ENCODE data around the gene TBC1D10A. TPM values are rescaled to one million over a fixed set of nuclear protein-coding genes. Genes with fewer than 3 reads are reported as not detected.

The TBC1D10A gene
- total RNA-seq (2014; rRNA removed) (12.6 and 19.5 TPM in 2 replicates), Bru-seq, nascent RNA (percentile 69 among the genes with signal in this experiment), BruChase-seq, experiment 1, labeled RNA remaining after a 6-hour chase (percentile 68 among the genes with signal in this experiment), BruChase-seq, experiment 2, labeled RNA remaining after a 2-hour chase (percentile 68 among the genes with signal in this experiment)
- long read RNA-seq, transcript TBC1D10A-201 (9 exons, 2,077 nt): major isoform, 31 of 43 reads
- long read RNA-seq, partial matches to known transcripts: 5 of 43 reads
- long read RNA-seq, other reads (novel, unspliced or antisense): 7 of 43 reads

GRCh38 chr22:30326706-30327362 lies at the start of gene TBC1D10A:
Gene TBC1D10A, minus strand, starts transcription at chr22:30326941. Its CDS starts 60 bp downstream, at chr22:30326881.
- H3F3A ChIP-seq (ENCODE audit: low read length, unreplicated experiment): no peaks in the 10 kb centered on the region
- BruUV-seq (replicated peaks): no TSS peak

GRCh38 chr22:30375312-30375849 lies 48.6 kb upstream of the TBC1D10A start:
- H3K4me1 ChIP-seq (ENCODE audit: insufficient read depth, low read length): no peaks in the 10 kb centered on the region
- H3K79me2 ChIP-seq (ENCODE audit: low read length): no peaks in the 10 kb centered on the region
- no peaks in the 10 kb centered on the region for H3F3A ChIP-seq (ENCODE audit: low read length, unreplicated experiment)
- no peak for TF ChIP-seq CTCF (conservative IDR thresholded peaks at IDR 0.05; ENCODE audit: low read depth, low read length)
- no peak for TF ChIP-seq EZH2phosphoT487 (IDR thresholded peaks at IDR 0.05; ENCODE audit: borderline replicate concordance, low read length)
- TF ChIP-seq EZH2 (IDR thresholded peaks at IDR 0.05; ENCODE audit: low read length, unreplicated experiment): no peak
- POLR2A ChIA-PET (ENCODE audit: unreplicated experiment): no interaction called here
- no peak overlapping the region for H2AFZ ChIP-seq (ENCODE audit: low read length)
- H4K20me1 ChIP-seq (ENCODE audit: low read length): no peaks in the 10 kb centered on the region
- no peaks in the 10 kb centered on the region for H3K36me3 ChIP-seq (ENCODE audit: low read depth, low read length)
- no peak overlapping the region for H3K9ac ChIP-seq (ENCODE audit: low read length)
- H3K27me3 ChIP-seq (ENCODE audit: low read length): no peaks in the 10 kb centered on the region
- ATAC-seq (no peak), DNase-seq (no peak)
- intact Hi-C loops (cut with micrococcal nuclease): no loop called here
- H3K4me3 ChIP-seq (ENCODE audit: low read length): no peak overlapping the region
- H3K4me2 ChIP-seq (ENCODE audit: low read length): no peak overlapping the region
- H3K27ac ChIP-seq (ENCODE audit: low read length): no peak overlapping the region
- no peaks in the 10 kb centered on the region for H3K9me2 ChIP-seq (replicated peaks; ENCODE audit: low read length)
- no TSS peak for BruUV-seq (replicated peaks)
- no peaks in the 10 kb centered on the region for H3K9me3 ChIP-seq (ENCODE audit: low read length)
- CTCF ChIA-PET: no interaction called here

More at GRCh38 chr22:30326706-30327362, at the start of gene TBC1D10A:
- peak within 1 kb of the TSS; percentile 79 for H3K4me3 ChIP-seq (ENCODE audit: low read length)
- H3K9ac ChIP-seq (ENCODE audit: low read length): peak within 1 kb of the TSS; percentile 77
- peak within 1 kb of the TSS; percentile 81 for H2AFZ ChIP-seq (ENCODE audit: low read length)
- peak; percentile 88 for ATAC-seq
- no peaks in the 10 kb centered on the region for H3K9me3 ChIP-seq (ENCODE audit: low read length)
- H3K9me2 ChIP-seq (replicated peaks; ENCODE audit: low read length): no peaks in the 10 kb centered on the region
- TF ChIP-seq CTCF (conservative IDR thresholded peaks at IDR 0.05; ENCODE audit: low read depth, low read length) (no peak), EZH2 (IDR thresholded peaks at IDR 0.05; ENCODE audit: low read length, unreplicated experiment) (no peak), EZH2phosphoT487 (IDR thresholded peaks at IDR 0.05; ENCODE audit: borderline replicate concordance, low read length) (no peak)
- POLR2A ChIA-PET (ENCODE audit: unreplicated experiment): interaction anchor here (0.5 to 1.2 kb wide), 6 partner anchors 30 to 97 kb away, joined by 3 to 13 read pairs (median 6); partner anchors contain the start of genes CCDC157 and SF3A1
- H3K4me1 ChIP-seq (ENCODE audit: insufficient read depth, low read length): peaks cover 28% of the 10 kb centered on the region
- peak; percentile 92 for DNase-seq
- H3K36me3 ChIP-seq (ENCODE audit: low read depth, low read length): no peaks in the 10 kb centered on the region; the same call in 1 of the 2 replicates
- CTCF ChIA-PET: interaction anchor here (0.6 to 2.5 kb wide), 5 partner anchors 17 to 238 kb away, joined by 3 to 33 read pairs (median 4); partner anchors contain the start of gene CASTOR1
- H3K27me3 ChIP-seq (ENCODE audit: low read length): no peaks in the 10 kb centered on the region
- peak within 1 kb of the TSS; percentile 92 for H3K4me2 ChIP-seq (ENCODE audit: low read length)
- H3K79me2 ChIP-seq (ENCODE audit: low read length): peaks cover 33% of the 10 kb centered on the region
- no peaks in the 10 kb centered on the region for H4K20me1 ChIP-seq (ENCODE audit: low read length)
- peak within 1 kb of the TSS; percentile 23 for H3K27ac ChIP-seq (ENCODE audit: low read length)
- intact Hi-C loops (cut with micrococcal nuclease): loop anchor here (5.0 kb wide), 1 partner anchor 40 kb away; the partner anchor contains the start of gene CASTOR1

Data from PC-3 (cell line).